Stimulated activated CD8-positive, alpha-beta memory T cell treated with anti-CD3 and anti-CD28 coated beads, Interleukin-15, amount 100 ng/mL, for 4 hours (primary cell): ENCODE results near the gene HAPLN2.
"Not testable (repeated sequence)": the region's sequence is repeated elsewhere in the genome, so short reads cannot be mapped to it uniquely, and the experiment has no call there.

Experiments
- DNase-seq, 2 donors: peaks; one replicate each; pipeline ENCODE4 v3.0.0-alpha.2; 2020; ENCODE audit warnings: low read depth in 2 of 2

Gene HAPLN2

DNA sequence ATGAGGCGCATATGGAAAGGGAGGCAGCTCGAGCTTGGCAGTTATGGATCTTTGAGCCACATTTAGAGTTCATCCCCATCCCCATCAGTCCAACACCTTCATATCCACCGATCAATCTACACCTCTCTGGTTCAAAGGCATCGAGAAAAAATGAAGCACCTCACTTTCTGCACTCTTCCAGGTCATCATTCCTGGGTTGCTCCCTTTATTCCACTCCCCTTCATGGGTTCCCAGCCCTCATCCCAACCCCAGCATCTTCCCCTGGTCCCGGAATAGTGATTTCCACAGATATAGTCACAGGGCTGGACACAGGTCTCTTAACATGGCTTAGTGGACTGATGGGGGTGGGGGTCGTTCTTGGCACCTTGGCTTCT is 354 bp downstream of the HAPLN2 start:
- DNase-seq = no peak

DNA sequence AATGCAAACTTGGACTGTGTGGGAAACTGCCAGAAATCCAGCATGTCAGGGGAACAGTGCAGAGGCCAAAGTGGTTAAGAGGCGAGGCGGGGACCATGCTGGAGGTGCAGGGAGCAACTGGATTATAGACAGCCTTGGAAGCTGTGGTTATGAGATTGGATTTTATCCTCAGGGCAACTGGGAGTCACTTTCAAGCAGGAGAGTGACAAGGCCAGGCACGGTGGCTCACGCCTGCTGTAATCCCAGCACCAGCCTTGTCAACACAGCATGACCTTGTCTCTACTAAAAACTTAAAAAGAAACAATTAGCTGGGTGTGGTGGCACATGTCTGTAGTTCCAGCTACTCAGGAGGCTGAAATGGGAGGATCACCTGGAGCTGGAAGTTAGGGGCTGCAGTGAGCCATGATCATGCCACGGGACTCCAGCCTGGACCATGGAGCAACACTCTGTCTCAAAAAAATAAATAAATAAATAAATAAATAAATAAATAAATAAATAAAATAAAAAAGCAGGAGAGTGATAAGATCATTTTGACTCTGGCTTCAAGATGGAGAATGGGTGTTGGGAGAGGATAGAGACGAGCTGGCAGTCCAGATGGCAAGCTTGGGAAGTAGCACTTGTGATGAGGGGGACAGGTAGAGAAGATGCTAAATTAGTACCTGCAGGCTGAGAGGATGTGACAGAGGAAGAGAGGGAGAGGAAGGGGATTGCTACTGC is 3.5 kb downstream of the HAPLN2 start:
- no peak for DNase-seq

DNA sequence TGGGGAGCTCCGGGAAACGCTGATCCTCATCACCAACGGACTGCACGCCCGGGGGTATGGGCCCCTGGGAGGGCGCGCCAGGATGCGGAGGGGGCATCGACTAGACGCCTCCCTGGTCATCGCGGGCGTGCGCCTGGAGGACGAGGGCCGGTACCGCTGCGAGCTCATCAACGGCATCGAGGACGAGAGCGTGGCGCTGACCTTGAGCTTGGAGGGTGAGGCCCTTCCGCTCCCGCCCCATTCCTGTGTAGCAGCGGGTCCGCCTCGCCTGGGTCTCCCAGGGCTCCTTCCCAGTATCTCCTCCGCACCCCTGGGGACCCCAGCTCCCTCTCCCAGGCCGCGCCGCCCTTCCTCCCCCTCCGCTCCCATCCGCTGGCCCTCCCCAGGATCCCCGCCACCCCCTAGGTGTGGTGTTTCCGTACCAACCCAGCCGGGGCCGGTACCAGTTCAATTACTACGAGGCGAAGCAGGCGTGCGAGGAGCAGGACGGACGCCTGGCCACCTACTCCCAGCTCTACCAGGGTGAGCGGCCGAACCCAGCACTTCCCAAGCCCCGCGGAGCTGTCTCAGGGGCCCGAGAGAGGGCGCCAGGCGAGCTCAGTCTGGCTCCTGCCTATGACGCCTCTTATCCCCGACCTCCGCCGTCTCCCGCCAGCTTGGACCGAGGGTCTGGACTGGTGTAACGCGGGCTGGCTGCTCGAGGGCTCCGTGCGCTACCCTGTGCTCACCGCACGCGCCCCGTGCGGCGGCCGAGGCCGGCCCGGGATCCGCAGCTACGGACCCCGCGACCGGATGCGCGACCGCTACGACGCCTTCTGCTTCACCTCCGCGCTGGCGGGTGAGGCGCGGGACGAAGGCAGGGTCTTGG is 5.0 kb downstream of the HAPLN2 start:
- DNase-seq = no peak

DNA sequence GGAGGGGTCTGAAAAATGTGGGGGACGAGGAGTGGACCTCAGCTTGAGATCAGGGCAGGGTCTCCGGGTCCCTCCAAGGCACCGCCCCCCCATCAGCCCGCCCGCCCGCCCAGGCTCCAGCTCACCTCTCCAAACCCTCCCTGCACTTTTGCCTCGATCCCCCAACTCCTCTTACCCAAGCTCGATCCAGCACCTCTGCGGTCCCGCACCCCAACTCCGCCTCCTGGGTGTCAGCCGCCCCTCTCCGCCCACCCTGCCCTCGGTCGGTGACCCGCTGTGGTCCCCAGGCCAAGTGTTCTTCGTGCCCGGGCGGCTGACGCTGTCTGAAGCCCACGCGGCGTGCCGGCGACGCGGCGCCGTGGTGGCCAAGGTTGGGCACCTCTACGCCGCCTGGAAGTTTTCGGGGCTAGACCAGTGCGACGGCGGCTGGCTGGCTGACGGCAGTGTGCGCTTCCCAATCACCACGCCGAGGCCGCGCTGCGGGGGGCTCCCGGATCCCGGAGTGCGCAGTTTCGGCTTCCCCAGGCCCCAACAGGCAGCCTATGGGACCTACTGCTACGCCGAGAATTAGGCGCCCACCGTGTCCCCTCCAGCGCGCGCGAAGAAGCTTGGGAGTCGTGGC is 5.7 kb downstream of the HAPLN2 start:
- no peak for DNase-seq

DNA sequence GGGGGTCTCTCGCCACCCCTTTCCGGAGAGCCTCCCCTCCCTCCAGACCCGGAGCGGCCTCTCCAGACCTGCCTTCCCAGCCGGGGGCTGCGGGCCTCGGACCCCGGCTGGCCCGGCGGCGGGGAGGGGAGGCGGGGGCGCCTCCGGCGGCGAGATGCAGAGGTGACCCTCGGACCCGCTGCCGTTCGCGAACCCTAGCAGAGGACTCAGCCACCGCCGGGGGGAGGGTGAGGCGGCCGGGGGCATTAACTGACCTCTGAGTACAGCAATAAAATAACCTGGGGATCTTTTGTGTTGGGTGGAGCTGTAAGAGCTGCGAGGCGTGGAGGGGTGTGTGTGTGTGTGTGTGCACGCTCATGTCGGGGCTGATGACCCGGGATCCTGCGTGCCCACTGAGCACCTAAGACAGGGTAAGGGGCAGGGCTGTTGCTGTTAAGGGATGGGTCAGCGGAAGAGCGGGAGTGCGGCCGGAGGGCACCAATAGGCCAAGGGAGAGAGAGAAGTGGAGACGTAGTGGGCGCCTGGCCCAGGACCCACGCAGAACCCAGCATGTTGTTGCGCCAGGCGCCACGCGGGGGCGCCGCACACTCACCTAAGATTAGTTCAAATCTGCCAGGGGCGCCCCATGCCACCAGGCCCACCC is 6.3 kb downstream of the HAPLN2 start:
- DNase-seq = peak in 1 of 2 donors; percentile 40

DNA sequence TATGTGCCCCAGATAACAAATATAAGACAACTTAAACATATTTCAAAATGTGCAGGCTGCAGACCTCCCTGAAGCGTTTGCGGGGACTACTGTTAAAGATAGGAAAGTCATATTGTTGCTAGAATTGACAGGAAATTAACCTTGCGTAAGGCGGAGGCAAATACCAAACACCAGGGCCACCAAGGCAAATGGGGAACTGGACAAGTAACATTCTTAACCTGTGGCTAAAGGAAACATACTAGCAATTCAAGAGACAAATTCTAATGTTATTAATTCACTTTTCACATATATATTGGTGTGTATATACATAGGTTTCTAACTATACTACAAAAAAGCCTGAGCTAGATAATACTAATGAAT is 6.8 kb downstream of the HAPLN2 start:
- DNase-seq = no peak

DNA sequence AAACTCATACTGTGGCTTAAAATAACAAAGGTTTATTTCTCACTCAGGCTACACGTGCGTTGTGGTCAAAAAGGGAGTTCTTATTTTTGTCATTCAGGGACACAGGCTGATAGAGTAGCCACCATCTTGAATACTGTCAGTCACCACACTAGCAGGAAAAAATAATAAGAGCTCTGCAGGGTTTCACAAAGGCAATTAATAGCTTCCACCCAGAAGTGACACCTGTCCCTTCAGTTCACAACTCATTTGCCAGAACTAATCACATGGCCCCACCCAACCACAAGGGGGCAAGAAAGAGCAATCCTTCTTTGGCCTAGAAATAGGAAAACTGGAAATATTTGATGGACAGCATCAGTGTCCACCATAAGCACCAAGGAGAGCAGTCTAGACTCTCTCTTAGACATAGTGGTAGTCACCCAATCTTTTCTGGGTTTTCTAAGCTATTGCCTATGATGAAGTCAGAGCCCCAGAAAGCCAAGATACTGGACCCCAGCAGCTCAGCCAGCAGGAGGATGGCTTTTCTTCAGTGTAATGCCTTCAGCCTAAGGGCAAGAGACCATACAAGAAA is 8.2 kb downstream of the HAPLN2 start:
- DNase-seq = no peak

DNA sequence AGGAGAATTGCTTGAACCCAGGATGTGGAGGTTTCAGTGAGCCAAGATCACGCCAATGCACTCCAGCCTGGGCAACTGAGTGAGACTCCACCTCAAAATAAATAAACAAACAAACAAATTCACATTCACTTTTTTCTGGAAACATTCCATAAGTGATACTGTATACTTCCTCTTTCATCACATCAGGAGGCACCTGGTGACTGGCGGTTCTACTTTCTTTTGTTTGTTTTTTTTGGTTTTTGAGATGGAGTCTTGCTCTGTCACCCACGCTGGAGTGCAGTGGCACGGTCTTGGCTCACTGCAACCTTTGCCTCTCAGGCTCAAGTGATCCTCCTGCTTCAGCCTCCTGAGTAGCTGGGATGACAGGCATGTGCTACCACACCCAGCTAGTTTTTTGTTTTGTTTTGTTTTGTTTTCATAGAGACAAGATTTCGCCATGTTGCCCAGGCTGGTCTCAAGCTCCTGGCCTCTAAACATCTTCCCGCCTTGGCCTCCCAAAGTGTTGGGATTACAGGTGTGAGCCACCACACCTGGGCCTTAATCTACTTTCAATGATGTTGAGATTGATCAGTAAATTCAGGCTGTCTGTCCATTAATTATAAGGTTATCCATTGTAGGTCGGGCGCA is 10.7 kb downstream of the HAPLN2 start:
- no peak for DNase-seq

DNA sequence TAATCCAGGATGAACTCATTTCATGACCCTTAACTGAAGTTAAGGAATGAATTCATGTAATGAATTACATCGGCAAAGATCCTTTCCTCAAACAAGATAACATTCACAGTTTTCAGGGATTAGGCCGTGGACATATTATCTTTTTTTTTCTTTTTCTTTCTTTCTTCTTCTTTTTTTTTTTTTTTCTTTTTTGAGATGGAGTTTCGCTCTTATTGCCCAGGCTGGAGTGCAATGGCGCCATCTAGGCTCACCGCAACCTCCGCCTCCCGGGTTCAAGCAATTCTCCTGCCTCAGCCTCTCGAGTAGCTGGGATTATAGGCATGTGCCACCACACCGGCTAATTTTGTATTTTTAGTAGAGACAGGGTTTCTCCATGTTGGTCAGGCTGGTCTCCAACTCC is 11.9 kb downstream of the HAPLN2 start:
- DNase-seq = not testable (repeated sequence)

DNA sequence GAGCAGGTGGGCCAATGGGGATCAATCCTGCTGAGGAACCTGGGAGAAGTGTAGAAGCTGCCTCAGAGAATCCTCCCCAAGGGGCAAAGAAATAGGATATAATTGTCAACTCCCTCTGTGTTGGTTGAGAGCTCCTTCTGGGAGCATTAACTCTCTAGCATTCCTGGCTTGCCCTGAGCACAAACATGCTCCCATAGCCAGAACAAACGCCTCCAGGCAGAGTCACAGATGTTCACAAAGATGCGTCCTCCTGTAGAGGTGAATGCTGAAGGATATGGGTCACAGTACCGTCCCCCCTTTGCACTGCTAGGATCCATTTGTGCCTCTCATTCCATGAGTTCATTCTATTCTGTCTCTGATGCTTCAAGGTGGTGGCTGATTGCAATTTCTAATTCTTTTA is 13.1 kb downstream of the HAPLN2 start:
- no peak for DNase-seq

DNA sequence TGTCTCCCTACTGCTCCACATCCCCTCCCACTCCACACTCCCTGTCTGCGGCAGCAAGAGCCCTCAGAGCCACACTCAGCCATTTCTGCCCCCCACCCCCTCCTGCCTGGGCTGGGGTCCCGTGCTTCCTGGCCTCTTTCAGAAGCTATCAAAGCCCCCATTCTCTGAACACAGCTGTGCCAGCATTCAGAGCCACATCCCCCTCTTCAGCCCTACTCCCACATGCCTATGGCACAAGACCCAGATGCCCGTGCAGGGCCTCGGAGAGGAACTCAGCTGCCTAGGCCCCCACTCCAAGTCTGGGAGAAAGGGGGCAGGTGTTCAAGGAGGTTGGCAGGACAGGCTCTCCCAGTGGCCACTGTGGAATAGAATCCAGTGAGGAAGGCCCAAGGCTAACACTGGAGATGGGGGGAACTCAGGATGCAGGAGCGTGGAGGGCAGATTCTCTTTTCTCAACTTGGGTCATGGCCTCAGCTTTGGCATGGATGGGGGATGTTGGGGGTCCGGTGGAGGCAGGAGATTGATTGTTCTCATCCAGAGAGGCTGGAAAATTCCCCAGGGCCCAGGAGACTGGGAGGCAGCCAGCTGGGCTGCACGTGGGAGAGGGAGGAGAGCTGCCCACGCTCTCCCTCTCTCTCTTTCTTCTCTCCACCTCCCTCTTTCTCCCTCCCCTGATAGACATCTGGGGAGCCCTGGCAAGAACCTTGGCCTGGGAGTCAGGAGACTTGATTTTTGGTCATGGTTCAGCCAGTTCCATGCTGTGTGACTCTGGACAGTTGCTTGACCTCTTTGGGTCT is 19.2 kb downstream of the HAPLN2 start:
- no peak for DNase-seq

DNA sequence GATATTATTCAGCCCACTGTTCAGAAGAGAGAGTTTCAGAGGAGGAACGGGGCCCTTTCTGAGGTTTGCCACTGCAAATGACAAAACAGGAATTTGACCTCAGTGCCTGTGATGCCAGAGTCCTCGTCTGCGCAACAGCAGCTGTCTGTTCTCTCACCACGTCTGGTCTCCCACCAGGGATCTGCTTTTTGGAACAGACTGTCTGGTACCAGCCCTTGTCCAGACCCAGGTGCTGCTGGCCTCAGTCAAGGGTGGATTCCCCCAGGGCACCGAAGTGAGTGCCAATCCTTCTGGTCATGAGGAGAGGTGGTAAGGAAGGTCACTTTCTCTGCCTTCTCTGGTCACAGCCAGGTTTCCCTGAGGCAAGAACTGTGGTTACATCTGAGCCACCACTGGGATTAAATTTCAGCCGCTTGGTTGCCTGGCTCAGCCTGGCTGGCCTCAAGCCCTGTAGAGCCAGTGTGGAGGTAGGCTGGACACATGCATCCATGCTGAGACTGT is 20.4 kb downstream of the HAPLN2 start:
- no peak for DNase-seq

DNA sequence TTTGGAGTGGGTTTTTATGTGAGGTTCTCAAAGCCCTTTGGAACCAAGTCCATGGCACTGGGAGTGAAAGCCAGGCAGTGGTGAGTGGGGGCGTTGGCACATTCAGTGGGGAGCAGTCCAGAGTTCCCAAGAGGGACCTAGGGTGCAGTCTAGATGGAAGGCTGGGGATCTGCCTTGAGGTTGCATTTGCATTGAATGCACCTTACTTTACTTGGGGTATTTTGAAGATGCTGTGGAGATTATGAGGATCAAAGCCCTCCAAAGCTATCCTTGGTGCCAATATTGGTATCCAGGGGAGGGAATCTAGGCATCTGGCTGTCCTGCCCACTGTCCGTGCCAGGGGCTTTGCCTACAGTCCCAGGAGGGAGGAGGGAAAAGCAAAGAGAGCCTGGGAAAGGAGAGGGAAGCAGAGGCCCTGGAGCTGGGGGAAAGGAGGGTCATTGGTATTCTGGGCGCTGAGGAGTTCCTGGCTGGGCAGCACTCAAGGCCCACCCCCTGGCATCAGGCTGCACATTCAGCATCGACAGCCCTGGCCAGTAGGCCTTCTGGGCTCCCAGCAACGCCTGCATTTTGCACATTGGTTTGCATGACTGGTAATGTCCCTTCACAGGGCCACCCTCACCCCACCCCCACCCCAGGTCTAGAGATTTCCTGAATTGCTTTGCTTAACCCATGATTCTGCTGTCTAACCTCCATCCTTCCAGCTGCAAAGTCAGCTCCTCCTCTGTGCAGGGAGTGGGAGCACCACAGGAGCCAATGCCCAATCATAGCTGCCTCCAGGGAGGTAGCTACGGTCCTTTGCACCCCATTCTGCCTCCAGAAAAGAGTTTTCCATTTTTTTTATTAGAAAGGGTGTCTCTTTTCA is 21.9 kb downstream of the HAPLN2 start:
- DNase-seq = no peak

DNA sequence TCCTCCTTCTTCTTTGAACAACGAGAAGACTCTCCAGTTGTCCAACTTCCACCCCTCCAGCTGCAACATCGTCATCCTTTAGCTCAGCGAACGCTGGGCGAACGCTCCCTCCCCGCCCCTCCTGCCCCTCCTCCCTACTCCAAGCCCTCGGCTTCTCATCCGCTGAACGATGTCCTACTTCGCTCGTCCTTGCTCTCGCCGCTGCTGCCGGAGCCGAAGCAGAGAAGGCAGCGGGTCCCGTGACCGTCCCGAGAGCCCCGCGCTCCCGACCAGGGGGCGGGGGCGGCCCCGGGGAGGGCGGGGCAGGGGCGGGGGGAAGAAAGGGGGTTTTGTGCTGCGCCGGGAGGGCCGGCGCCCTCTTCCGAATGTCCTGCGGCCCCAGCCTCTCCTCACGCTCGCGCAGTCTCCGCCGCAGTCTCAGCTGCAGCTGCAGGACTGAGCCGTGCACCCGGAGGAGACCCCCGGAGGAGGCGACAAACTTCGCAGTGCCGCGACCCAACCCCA is 22.6 kb downstream of the HAPLN2 start, which contains the start of gene BCAN:
BCAN (plus strand) TSS at position 357 of the 504 bp plus-strand sequence. CDS start 3,938 bp downstream, outside the sequence.
- DNase-seq = no peak

DNA sequence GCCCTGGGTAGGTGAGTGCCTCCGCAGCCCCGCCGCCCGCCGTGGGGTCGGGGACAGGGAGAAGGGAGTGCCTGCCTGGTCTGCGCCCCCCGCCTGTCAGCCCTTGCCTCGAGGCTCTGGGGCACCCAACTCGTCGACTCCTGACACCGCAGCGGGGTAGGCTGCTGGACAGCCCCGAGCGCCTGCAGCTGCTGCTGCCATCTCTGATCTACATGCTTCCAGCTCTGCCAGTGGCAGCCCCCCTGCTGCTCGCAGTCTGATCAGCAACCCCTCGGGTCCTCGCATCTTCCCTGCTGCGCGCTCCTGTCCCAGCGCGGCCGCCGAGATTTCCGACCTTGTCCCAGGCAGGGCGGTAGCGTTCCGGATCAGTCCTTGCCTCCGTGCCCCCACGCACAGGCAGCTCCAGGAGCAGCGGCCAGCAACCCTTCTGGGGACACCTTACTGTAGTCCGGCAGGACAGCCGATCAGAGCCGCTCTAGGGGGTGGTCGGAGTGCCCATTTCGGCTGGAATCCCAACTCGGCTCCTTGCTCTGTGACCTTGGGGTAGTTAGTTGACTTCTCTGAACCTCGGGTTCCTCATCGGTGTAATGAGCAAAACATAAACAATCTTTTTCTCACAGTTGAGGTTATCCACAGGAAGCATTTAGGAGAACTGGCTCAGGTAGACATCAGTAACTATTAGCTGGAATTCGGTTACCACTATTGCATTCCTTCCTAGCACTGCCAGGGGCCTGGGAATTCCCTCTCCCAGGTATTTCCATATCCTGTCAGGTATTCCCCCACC is 23.2 kb downstream of the HAPLN2 start:
- no peak for DNase-seq

DNA sequence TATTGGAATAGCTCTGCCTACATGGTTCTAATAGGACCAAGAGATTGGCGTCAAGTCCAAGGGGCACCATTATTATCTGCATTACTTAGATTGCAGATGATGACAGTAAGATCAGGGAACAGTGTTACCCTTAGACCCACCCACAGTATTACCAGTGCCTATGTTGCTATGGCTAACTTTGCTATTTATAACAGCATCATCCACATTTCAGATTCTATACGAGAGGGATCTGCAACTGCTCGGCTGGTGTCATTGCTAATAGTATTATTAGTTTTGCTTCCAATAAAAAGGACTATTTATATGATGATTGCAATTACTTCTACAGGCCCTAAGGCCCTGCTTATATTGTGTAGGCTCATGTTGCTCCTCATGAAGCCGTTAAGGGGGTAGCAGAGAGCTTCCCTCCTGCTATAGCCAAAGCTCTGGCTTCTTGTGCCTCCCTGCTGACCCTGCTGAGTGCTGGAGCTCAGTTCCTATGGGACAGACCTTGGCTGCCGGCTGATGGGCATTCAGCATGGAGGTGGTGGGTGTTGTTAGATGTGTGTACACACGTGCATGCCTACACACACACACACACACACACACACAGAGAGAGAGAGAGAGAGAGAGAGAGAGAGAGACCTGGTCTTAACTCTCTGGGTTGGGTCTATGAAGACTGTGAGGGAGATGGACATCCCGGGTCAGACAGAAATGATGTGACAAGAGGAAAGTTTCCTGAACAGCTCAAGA is 24.0 kb downstream of the HAPLN2 start:
- DNase-seq = no peak

DNA sequence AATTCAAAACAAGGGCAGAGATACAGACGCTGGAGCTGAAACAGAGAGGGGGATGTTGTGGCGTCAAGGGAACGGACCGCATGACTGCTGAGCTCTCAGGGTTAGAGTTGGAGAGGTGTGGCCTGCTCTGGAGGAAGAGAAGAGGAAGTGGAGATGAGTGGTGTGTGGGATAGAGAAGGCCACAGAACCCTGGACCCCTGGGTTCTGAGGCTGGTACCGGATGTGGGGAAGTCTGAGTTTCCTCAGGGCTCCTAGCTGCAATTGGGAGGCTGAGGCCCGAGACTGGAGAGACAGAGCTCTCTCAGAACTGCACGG is 24.5 kb downstream of the HAPLN2 start:
- no peak for DNase-seq

DNA sequence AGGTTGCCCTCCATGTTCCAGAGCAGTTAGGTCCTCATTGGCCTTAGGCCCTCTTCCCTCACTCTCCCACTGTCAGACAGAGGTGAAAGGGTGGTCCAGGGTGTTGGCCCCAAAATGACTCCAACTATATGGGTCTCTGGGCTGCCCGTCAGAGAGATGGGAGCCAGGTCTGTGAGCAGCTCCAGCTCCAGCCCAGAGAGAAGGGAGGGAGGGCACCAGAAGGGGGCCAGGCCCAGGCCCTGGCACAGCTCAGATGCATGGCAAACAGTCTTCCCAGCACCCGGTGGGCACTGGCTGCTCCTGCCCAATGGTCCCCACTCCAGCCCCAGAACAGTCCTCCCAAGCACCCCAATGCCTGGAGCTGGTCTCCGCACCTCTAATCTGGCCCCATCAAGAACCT is 24.9 kb downstream of the HAPLN2 start:
- DNase-seq = no peak
